SH-SY5Y (cell line): ENCODE results near the gene RBM42.

Source experiments
- GATA2 ChIP-seq: IDR thresholded peaks from 2 replicates; pipeline ENCODE4 v1.6.1; 2011; ENCODE audit warnings: mild to moderate bottlenecking, low read depth, low read length
- GATA3 ChIP-seq: IDR thresholded peaks from 2 replicates; pipeline ENCODE4 v1.6.1; 2011; ENCODE audit warnings: low read depth, mild to moderate bottlenecking, low read length, moderate library complexity

DNA sequence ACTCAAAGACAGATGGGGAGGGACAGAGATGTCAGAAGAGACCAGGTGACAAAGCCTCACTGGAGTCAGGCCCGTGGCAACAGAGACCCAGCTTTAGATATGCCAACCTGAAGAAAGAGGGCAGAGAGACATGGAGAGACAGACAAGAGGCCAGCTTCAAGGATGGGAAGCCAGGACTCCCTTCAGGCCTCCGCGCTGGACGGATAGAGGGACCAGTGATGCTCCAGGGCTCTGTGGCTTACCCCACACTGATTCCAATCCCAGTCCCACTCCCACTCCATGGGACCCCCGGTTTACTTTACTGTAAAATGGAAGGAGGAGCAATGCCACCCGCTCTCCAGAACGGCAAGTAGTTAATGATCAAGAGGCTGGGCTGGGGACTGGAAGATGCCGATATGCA lies 11.0 kb downstream of the RBM42 start:
- no peak for TF ChIP-seq GATA2
- no peak for TF ChIP-seq GATA3
